Fibroblast of mammary gland (primary cell): ENCODE results near the gene SEC24C.
A peak's percentile ranks its signal among the peaks of the same experiment; 100 is the strongest.

Experiments used
- DNase-seq: peaks from one replicate; pipeline ENCODE4 v3.0.0-alpha.2; 2010; ENCODE audit warnings: low read depth
- H3K4me3 ChIP-seq: 2 replicates; pipeline ENCODE4 v1.5.1; 2011; ENCODE audit warnings: low read depth, mild to moderate bottlenecking, low read length, moderate library complexity; ENCODE audit not compliant: control insufficient read depth
- TF ChIP-seq, protein P1 (sequence below): conservative IDR thresholded peaks from 2 replicates; pipeline ENCODE4 v1.5.1; 2011; ENCODE audit warnings: low read depth, low read length, inconsistent platforms; ENCODE audit not compliant: control insufficient read depth, insufficient read depth

Gene SEC24C

DNA sequence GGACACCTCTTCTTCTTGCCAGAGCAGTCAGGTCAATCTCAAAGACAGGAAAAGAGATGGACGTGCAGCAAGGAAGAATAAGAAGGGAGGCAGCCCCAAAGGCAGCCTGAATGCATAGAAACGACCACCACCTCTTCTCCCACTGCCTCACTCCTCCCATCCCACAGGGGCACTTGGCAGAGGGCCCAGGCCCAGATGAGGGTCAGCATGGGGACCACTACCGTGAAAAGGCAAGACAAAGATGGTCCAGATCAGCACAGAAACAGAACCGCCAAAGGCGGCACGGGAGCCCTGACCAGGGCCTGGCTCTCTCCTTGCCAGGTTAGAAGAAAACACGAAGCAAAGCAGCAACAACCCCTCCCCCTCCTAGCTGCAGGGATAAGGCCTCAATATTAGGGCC lies 69.2 kb downstream of the SEC24C start:
- H3K4me3 ChIP-seq: no peak overlapping the region
- DNase-seq: no peak
- TF ChIP-seq, protein P1, sequence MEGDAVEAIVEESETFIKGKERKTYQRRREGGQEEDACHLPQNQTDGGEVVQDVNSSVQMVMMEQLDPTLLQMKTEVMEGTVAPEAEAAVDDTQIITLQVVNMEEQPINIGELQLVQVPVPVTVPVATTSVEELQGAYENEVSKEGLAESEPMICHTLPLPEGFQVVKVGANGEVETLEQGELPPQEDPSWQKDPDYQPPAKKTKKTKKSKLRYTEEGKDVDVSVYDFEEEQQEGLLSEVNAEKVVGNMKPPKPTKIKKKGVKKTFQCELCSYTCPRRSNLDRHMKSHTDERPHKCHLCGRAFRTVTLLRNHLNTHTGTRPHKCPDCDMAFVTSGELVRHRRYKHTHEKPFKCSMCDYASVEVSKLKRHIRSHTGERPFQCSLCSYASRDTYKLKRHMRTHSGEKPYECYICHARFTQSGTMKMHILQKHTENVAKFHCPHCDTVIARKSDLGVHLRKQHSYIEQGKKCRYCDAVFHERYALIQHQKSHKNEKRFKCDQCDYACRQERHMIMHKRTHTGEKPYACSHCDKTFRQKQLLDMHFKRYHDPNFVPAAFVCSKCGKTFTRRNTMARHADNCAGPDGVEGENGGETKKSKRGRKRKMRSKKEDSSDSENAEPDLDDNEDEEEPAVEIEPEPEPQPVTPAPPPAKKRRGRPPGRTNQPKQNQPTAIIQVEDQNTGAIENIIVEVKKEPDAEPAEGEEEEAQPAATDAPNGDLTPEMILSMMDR: no peak

- TF ChIP-seq, protein P1: no peak
- DNase-seq: no peak
- H3K4me3 ChIP-seq: no peak overlapping the region
Observed at GRCh38 chr10:73814276-73814895, 70.2 kb downstream of the SEC24C start.

DNA sequence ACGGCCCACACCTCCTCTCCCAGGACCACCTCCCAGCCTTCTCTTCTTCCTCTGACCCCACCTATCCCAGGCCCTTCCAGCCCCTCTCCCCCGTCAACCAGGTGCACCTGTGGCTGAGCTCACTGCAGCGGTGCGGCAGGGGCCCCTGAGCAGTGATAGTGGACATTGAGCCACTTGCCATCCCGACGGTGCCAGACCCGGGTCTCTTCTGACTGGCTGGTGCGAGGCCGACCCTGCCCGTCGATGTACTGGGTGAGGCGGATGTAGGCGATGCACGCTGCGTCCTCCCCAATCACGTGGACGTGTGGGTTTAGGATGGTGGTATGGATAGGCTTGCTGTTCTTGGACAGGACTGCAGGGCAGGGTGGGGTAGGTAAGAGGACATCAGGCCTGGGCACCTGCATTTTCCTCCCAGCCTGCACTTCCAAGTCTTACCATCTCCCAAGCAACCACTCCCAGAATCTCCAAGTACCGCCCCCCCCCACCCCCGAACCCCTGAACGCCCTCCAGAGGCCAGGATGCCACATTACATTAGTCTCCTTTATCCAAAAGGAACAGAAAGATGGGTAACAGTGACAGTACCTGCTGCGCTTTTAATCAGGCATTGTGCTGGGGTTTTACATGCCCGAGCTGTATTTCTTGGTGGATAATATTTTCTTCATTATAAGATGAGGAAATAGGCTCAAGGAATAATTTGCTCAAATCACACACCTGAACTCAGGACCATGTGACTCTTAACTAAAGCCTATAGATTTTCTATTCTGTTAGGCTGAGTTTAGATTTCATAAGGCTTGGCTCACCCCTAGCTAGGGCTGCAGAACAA lies 70.9 kb downstream of the SEC24C start:
- TF ChIP-seq, protein P1: peak; percentile 19
- DNase-seq: peak; percentile 22
- no peak overlapping the region for H3K4me3 ChIP-seq

DNA sequence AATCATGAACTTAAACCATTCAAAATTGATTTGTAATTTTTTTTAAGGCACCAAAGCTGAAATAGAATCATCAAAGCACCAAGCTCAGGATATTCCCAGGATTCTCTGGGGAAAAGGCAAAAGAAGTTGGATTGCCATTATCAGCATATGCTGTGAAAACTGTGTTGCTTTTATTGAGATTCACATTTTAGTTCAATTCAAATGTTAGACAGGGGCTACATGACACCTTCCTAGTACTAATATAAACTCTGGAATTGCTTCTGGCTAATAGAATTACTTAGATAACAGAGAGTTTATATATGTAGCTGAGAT lies 71.5 kb downstream of the SEC24C start:
- TF ChIP-seq, protein P1: no peak

DNA sequence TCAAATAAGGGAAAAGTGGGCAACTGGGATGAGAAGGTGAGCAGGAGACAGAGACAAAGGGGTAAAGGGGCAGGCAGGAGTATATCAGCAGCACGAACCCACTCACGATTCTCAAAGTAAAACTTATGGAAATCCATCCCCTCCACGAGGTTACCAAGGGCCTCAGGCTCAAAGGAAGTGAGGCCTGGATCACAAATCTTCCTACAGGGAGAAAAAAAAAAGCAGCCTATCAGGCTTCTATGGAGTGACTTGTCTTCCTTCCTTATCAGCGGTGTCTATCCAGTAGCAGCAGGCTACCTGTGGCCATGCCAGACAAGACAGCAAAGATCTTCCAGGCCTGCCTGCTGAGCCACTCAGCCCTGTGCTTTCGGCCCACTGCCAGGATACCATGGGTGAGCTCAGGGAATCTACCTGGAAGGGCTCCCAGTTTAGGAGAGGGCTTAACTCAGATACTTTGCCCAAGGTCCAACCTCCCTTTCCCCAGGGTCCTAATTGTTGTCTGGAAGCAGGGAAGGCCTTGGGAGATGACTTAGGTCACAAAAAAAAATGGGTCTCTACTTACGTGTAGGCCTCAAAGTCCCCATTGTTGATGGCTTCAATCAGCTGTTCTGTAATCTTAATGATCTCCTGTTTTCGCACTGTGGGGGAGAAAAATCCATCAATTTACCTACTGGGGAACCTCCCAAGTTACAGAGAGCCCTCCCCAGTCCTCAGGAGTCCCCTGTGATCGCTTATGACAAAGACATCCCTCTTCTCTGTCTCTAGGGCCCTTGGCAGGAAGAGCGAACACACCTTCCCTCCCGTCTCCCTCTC lies 73.0 kb downstream of the SEC24C start:
- TF ChIP-seq, protein P1: no peak
- no peak for DNase-seq
- no peak overlapping the region for H3K4me3 ChIP-seq

More for the DNA sequence above, 71.5 kb downstream of the SEC24C start:
- DNase-seq: no peak
- no peak overlapping the region for H3K4me3 ChIP-seq

DNA sequence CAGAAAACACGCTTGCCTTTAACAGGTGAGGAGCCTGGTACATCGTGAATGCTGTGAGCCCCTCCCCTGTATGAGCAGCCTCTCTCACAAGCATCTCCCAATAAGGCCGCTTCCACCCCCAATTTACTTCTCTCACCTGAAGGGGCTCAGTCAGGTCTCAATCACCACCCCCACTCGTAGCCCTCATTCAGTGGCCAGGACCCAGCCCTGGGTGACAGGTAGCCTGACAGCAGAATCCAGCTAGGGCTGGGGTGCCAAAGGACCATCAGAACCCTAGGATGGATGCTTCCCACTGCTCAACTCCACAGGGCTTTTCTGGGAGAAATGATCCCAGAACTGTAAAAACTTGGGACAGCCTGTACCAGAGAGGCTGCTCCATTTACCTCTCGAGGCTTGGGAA lies 73.7 kb downstream of the SEC24C start:
- DNase-seq: no peak
- TF ChIP-seq, protein P1: no peak
- H3K4me3 ChIP-seq: no peak overlapping the region
